Activated T-cell treated with anti-CD3 and anti-CD28 coated beads for 48 hours (primary cell): ENCODE measurements around the gene ANGPTL5.
"Not testable (repeated sequence)": the region's sequence is repeated elsewhere in the genome, so short reads cannot be mapped to it uniquely, and the experiment has no call there.

ENCODE experiments used
- DNase-seq: peaks from one replicate; pipeline ENCODE4 v3.0.0-alpha.2; 2020; ENCODE audit warnings: low read depth

The ANGPTL5 gene

GRCh38 chr11:101885631-101886030, 30.7 kb downstream of the ANGPTL5 start:
- DNase-seq = no peak

GRCh38 chr11:101881586-101881985, 34.7 kb downstream of the ANGPTL5 start:
- no peak for DNase-seq

GRCh38 chr11:101880222-101880621, 36.1 kb downstream of the ANGPTL5 start:
- DNase-seq = no peak

GRCh38 chr11:101872171-101872882, 44.0 kb downstream of the ANGPTL5 start:
- DNase-seq = no peak

GRCh38 chr11:101870510-101870909, 45.8 kb downstream of the ANGPTL5 start:
- no peak for DNase-seq

- DNase-seq = no peak
Observed at GRCh38 chr11:101867951-101868350, 48.4 kb downstream of the ANGPTL5 start.

- DNase-seq = no peak
Observed at GRCh38 chr11:101866619-101867491, 49.5 kb downstream of the ANGPTL5 start.

GRCh38 chr11:101864098-101864497, 52.2 kb downstream of the ANGPTL5 start:
- no peak for DNase-seq

- no peak for DNase-seq
Observed at GRCh38 chr11:101863361-101863760, 53.0 kb downstream of the ANGPTL5 start.

- DNase-seq = no peak
Observed at GRCh38 chr11:101862391-101863233, 53.7 kb downstream of the ANGPTL5 start.

GRCh38 chr11:101860696-101861427, 55.5 kb downstream of the ANGPTL5 start:
- DNase-seq = no peak

GRCh38 chr11:101852260-101852659, 64.1 kb downstream of the ANGPTL5 start:
- DNase-seq = not testable (repeated sequence)

GRCh38 chr11:101848262-101848661, 68.1 kb downstream of the ANGPTL5 start:
- no peak for DNase-seq

- no peak for DNase-seq
Observed at GRCh38 chr11:101844608-101845007, 71.7 kb downstream of the ANGPTL5 start.

GRCh38 chr11:101840704-101841103, 75.6 kb downstream of the ANGPTL5 start:
- no peak for DNase-seq
